HG03378 (cell line): ENCODE measurements around the gene SZT2.
"Not testable (repeated sequence)": the region's sequence is repeated elsewhere in the genome, so short reads cannot be mapped to it uniquely, and the experiment has no call there.

ENCODE experiments used
- ATAC-seq: cut with Tn5 transposase; IDR thresholded peaks from one replicate; pipeline ENCODE4 v1.9.1; 2021; ENCODE audit warnings: mild to moderate bottlenecking, moderate library complexity; ENCODE audit not compliant: unreplicated experiment

Gene SZT2

GRCh38 chr1:43452789-43453441 lies 63.2 kb downstream of the SZT2 start:
- no peak for ATAC-seq

DNA sequence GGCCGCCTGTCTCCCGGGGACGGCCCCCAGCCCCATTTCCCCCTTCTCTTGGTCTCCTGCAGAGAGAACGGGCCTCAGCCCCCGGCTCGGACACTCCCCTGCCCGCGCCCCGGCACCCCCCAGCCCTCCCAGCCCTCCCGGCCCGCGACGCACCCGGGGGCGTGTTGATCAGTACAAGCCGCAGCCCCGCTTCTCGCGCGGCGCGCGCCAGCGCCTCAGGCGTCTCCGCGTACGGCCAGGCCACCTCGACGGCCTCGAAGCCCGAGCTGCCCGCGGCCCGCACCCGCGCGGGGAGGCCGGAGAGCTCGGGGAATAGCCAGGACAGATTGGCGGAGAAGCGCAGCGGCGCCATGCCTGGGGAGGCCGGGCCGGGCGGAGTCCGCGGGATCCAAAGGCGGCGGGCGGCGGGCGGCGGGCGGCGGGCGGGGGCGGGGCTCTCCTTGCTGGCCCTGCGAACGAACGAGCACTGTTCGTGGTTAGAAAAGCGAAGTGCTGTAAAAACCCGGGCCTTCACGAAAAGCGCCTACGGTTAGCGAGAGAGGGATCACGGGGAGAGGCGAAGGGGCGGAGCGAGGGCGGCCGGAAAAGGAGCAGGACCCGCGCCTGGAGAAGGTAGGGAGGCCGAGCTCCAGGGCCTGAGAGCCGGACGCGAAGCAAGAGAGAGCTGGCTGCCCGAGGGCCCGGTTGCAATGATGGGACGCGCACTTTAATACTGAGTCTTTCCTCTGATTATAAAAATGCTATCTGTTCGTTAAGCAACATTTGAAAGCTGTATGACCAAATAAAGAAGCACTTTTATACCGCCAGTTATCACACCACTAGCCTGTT lies 64.0 kb downstream of the SZT2 start, which contains the start of gene HYI:
HYI (minus strand) TSS at position 490 of the 828 bp plus-strand sequence; CDS start at position 352, 138 bp downstream.
- ATAC-seq = no peak

- peak; percentile 47 for ATAC-seq
These were observed 64.7 kb downstream of the SZT2 start for GRCh38 chr1:43454270-43455011.

- no peak for ATAC-seq
These were observed 65.7 kb downstream of the SZT2 start for GRCh38 chr1:43455213-43455889.

DNA sequence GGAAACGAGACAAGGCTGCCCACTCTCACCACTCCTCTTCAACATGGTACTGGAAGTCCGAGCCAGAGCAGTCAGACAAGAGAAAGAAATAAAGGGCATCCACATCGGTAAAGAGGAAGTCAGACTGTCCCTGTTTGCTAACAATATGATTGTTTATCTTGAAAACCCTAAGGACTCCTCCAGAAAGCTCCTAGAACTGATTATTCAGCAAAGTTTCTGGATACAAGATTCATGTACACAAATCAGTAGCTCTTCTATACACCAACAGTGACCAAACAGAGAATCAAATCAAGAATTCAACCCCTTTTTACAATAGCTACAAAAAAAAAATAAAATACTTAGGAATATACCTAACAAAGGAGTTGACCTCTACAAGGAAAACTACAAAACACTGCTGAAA lies 68.7 kb downstream of the SZT2 start:
- not testable (repeated sequence) for ATAC-seq

GRCh38 chr1:43460988-43461693 lies 71.4 kb downstream of the SZT2 start:
- ATAC-seq = no peak

DNA sequence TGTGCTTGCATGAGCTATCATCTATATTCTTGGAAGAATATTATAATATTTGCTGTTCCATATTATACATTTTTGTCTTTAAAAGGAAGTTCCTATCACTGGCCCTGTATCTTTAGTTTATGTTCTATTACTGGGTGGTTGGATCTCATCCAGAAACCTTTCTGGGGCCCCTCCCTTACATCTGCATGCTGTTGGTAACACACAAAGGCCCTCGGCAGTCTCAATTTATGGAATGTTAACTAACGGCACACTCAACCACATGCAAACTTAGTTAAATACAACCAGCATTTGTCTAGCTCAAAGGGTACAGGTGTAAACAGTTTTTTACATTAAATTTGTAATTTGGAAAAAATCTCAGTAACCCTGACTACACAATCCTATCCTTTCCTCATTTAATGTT lies 73.8 kb downstream of the SZT2 start:
- no peak for ATAC-seq

DNA sequence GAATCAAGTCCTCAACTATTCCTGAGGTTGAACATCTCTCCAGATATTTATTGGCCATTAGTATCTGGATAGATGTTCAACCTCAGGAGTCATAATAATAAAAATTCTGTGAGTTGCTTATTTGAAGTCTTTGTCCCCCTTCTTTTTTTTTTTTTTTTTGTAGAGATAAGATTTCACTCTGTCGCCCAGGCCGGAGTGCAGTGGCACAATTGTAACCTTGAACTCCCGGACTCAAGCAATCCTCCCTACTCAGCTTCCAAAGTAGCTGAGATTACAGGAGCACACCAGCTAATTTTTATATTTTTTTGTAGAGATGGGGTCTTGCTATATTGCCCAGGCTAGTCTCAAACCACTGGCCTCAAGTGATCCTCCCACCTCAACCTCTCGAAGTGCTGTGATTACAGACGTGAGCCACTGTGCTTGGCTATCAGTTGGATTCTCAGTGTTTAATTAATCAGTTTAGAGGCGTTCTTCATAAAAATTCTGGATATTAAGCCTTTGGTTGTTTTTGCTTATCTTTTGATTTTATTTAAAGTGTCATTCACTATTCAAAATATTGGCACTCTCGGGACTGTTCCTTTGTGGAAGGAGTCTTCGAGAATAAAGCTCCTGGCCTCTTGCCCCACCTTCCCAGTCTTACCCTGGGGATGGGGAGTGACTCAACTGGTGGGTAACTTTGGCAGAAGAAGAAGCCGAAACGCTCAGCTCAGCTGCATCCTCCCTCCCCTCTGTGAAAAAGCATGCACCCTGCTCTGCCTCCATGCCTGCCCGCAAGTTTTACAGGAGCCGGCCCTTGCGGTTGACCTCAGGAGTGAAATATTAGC lies 75.2 kb downstream of the SZT2 start:
- no peak for ATAC-seq

- no peak for ATAC-seq
These were observed 75.9 kb downstream of the SZT2 start for GRCh38 chr1:43465505-43466067.

DNA sequence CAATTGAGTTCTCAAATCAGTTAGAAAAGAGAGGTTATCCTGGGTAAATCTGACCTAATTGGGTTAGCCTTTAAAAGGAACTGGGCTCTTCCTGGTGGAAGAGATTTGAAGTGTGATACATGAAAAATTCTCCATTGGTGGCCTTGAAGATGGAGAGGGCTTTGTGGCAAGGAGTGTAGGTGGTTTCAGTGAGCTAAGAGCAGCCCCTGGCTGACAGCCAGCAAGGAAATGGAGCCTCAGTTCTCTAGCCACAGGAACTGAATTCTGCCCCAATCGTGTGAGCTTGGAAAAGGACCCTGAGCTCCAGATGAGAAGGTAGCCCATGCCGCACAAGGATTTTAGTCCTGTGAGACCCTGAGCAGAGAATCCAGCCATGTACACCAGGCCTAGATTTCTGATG lies 76.7 kb downstream of the SZT2 start:
- no peak for ATAC-seq

DNA sequence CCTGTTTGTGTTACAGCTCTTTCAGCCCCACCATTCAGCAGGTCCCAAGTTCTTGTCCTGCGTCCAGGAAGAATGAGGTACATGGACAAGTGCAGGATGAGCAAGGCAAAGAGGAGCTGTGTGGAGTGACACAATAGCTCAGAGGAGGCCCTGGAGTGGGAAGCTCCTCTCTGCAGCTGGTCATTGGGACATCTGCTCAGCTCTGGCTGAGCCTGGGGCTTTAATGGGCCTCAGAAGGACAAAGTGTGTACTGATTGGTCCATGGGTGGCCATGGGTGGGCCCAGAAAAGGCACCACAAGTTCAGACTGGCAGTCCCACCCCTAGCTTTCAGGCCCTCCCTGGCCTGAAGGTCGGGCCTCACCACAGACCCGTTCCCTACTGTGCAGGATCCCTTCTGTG lies 78.7 kb downstream of the SZT2 start:
- ATAC-seq = no peak

DNA sequence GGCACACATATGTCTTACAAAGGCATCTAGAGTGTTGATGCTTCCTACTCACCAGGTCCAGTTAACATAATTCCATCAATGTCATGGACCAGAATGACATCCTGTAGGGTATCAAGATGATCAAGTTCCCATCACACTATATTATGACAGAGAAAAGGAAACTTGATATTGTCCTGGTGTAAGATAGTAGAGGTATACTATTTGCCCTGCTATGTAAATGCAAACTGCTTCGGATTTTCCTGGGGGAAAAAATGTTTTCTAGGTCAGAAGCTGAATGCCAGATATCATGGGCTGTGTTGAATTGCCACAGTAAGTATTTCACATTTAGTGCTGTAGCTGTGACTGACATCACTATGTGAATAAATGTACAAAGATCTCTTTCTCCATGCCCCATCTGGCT lies 80.2 kb downstream of the SZT2 start:
- no peak for ATAC-seq

DNA sequence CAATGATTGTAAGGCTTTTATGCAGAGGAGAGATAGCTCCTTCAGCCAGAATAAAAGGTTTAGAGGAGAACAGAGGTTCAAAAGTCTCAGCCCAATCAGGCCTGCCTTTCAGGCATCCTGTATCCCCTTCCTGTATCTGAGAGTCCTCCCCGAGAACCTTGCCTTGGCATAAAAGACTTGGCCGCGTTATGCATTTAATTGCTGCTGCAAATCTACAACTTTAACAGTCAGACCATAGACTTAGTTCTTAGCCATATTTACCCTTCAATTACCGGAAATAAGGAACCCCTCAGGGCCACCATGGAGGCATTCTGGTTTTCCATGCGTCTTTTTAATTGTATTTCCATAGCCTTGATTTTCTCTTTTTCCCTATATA lies 82.4 kb downstream of the SZT2 start:
- ATAC-seq = no peak

DNA sequence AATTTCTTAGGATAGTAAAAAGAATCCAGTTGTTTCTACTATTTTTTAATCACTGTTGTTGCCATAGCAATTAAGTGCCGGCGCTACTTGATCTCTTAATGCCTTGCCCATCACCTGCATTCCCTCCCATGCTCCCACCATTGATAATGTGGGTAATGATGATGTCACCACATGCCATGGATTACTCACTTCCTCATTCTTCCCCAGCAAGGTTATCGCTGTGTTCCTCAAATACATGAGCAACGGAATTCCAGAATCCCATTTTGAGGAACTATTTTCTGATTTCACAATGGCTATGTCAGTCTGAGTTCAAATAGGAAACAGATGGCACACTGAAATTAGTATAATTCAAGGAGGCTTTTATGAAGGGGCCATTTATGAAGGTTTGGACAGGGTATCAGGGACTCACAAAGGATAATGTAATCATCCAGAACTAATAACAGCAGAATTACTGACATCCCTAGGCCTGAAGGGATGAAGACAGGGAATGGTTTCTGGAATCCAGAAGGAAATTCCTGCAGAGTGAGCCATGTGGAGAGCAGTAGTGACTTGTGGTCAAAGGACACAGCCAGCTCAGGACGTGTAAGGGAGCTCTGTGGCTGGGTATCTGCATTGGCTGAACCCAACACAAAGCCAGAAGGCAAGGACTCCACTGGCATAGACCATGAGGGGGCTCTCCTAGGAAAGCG lies 82.9 kb downstream of the SZT2 start:
- not testable (repeated sequence) for ATAC-seq

GRCh38 chr1:43473463-43473862 lies 83.8 kb downstream of the SZT2 start:
- ATAC-seq = no peak

GRCh38 chr1:43475611-43476401 lies 86.1 kb downstream of the SZT2 start:
- ATAC-seq = not testable (repeated sequence)

DNA sequence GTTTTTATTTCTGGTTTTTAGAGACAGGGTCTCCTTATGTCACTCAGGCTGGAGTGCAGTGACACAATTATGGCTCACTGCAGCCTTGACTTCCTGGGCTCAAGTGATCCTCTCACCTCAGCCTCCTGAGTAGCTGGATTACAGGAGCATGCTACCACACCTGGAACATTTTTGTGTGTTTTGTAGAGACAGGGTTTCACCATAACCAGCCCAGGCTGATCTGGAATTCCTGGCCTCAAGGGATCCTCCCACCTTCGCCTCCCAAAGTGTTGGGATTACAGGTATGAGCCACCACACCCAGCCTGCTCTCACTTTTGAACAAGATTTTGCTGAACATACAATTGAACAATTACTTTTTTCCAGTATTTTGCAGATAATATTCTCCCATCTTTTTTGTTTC lies 88.0 kb downstream of the SZT2 start:
- ATAC-seq = no peak

GRCh38 chr1:43479414-43479813 lies 89.7 kb downstream of the SZT2 start:
- no peak for ATAC-seq
